ENCODE measurements around the gene CGNL1.

- TF ChIP-seq CTCF (IDR thresholded peaks at IDR 0.05; ENCODE audit: low read length) (no peak), EZH2 (IDR thresholded peaks at IDR 0.05; ENCODE audit: borderline replicate concordance, low read length) (no peak)
These were observed 88.2 kb downstream of the CGNL1 start for GRCh38 chr15:57464480-57464879.
